GM13976 (cell line): ENCODE results near the gene RHOA.
"Not testable (repeated sequence)": the region's sequence is repeated elsewhere in the genome, so short reads cannot be mapped to it uniquely, and the experiment has no call there.

Source experiments
- DNase-seq: peaks from one replicate; pipeline ENCODE4 v3.0.0; 2012; ENCODE audit warnings: low spot score
- CTCF ChIP-seq: IDR thresholded peaks from 2 replicates; pipeline ENCODE4 v1.5.1; 2012; ENCODE audit warnings: borderline replicate concordance, mild to moderate bottlenecking; ENCODE audit not compliant: insufficient read depth; ENCODE audit errors: extremely low read depth, missing control alignments, control extremely low read depth
- in situ Hi-C: fragments of 300-500 bp; cut with MboI; formaldehyde crosslinking; loops from one replicate; pipeline ENCODE4 v1.12.0; 2022; ENCODE audit warnings: low sequenced_read_pairs, mixed read lengths, inconsistent platforms; ENCODE audit not compliant: unreplicated experiment

RHOA gene

GRCh38 chr3:49333916-49334633, 77.7 kb downstream of the RHOA start:
- no peak for DNase-seq
- TF ChIP-seq CTCF, result no peak
- in situ Hi-C loops, result no loop called here

GRCh38 chr3:49333091-49333490, 78.7 kb downstream of the RHOA start:
- in situ Hi-C loops, result no loop called here
- no peak for TF ChIP-seq CTCF
- DNase-seq, result no peak

GRCh38 chr3:49329186-49329585, 82.6 kb downstream of the RHOA start:
- no peak for DNase-seq
- in situ Hi-C loops, result no loop called here
- no peak for TF ChIP-seq CTCF

- in situ Hi-C loops, DNase-seq: not testable (repeated sequence)
Observed at GRCh38 chr3:49328350-49328749, 83.4 kb downstream of the RHOA start.

GRCh38 chr3:49327485-49327884, 84.3 kb downstream of the RHOA start:
- peak; percentile 14 for TF ChIP-seq CTCF
- in situ Hi-C loops, result no loop called here
- DNase-seq, result no peak

GRCh38 chr3:49324768-49325167, 87.0 kb downstream of the RHOA start:
- DNase-seq, result no peak
- no peak for TF ChIP-seq CTCF
- in situ Hi-C loops, result no loop called here

- TF ChIP-seq CTCF, result no peak
- in situ Hi-C loops, result no loop called here
Observed at GRCh38 chr3:49316696-49317457, 94.9 kb downstream of the RHOA start.

More at GRCh38 chr3:49316696-49317457, 94.9 kb downstream of the RHOA start:
- DNase-seq, result no peak
